Measurements from ENCODE around the gene MSH5. TPM values are rescaled to one million over a fixed set of nuclear protein-coding genes. Genes with fewer than 3 reads are reported as not detected.

MSH5 gene
- total and polyA plus RNA-seq, 2 of the 13 experiments (the other 11 are each of a cell fraction or from before 2014, with no cell fraction given), result 10.2 to 38.7 TPM

- 0 out of 2 replicates have a peak, but pooled peaks have one; percentile 50 for TF ChIP-seq ZNF142 (CRISPR knock-in tag; IDR thresholded peaks at IDR 0.05)
- TF ChIP-seq LBX2 (CRISPR knock-in tag; IDR thresholded peaks at IDR 0.05; ENCODE audit: borderline replicate concordance), result peak; percentile 90; the same call in 1 of the 2 replicates
- TF ChIP-seq ZNF75D (CRISPR knock-in tag; IDR thresholded peaks at IDR 0.05; ENCODE audit: borderline replicate concordance), result no peak
- peak; percentile 39; the same call in 1 of the 2 replicates for TF ChIP-seq ZNF574 (CRISPR knock-in tag; IDR thresholded peaks at IDR 0.05)
- peak; percentile 44; the same call in 1 of the 2 replicates for TF ChIP-seq ETV5 (CRISPR knock-in tag; IDR thresholded peaks at IDR 0.05; ENCODE audit: borderline replicate concordance)
- peak; percentile 92; the same call in 1 of the 2 replicates for TF ChIP-seq ZNF235 (CRISPR knock-in tag; IDR thresholded peaks at IDR 0.05; ENCODE audit: borderline replicate concordance)
- TF ChIP-seq HNF1B (CRISPR knock-in tag; IDR thresholded peaks at IDR 0.05), result peak; percentile 33; the same call in 1 of the 2 replicates
- TF ChIP-seq ZBTB38 (CRISPR knock-in tag; IDR thresholded peaks at IDR 0.05), result peak; percentile 61; the same call in 1 of the 2 replicates
- peak; percentile 9; the same call in 1 of the 2 replicates for TF ChIP-seq ZNF446 (CRISPR knock-in tag; IDR thresholded peaks at IDR 0.05)
- TF ChIP-seq ZBTB34 (CRISPR knock-in tag; IDR thresholded peaks at IDR 0.05), result no peak
- TF ChIP-seq MIER3 (CRISPR knock-in tag; IDR thresholded peaks at IDR 0.05; ENCODE audit: borderline replicate concordance), result no peak
- TF ChIP-seq SOX13 (IDR thresholded peaks at IDR 0.05), result no peak
- peak in 1 of 2 experiments; percentile 25; a peak in 1 of 4 replicates for TF ChIP-seq SOX13 (CRISPR knock-in tag; conservative IDR thresholded peaks at IDR 0.05 in 1 of 2, IDR thresholded peaks at IDR 0.05 in 1 of 2)
- 0 out of 2 replicates have a peak, but pooled peaks have one; percentile 21 for TF ChIP-seq ZNF589 (CRISPR knock-in tag; conservative IDR thresholded peaks at IDR 0.05)
Measured at GRCh38 chr6:31765910-31766794, 26.3 kb downstream of the MSH5 start (continued).

Data from HepG2 (cell line).